Measurements from ENCODE around the gene PCDHB15.
"Not testable (repeated sequence)": the region's sequence is repeated elsewhere in the genome, so short reads cannot be mapped to it uniquely, and the experiment has no call there.

GRCh38 chr5:141210281-141210680, 34.9 kb upstream of the PCDHB15 start:
- not testable (repeated sequence) for TF ChIP-seq TAF1 (IDR thresholded peaks at IDR 0.05; ENCODE audit: borderline replicate concordance, low read depth, low read length); POLR2AphosphoS5 (IDR thresholded peaks at IDR 0.05; ENCODE audit: low read depth, low read length); POLR2A (IDR thresholded peaks at IDR 0.05; ENCODE audit: low read depth, low read length)
